NOMO-1 (cell line): ENCODE data around the gene PPARD.
"Not testable (repeated sequence)": the region's sequence is repeated elsewhere in the genome, so short reads cannot be mapped to it uniquely, and the experiment has no call there.

Experiments
- DNase-seq, 2 experiments: peaks; one replicate each; lab custom pipeline; 2025; ENCODE audit not compliant: unreplicated experiment in 2 of 2; lab: John Stamatoyannopoulos, UW

The PPARD gene

GRCh38 chr6:35342258-35343091 is at the start of gene PPARD:
Gene PPARD (plus strand): TSS chr6:35342558. CDS start chr6:35411088, 68,530 bp downstream.
- DNase-seq, result peak; percentile 91 to 97

GRCh38 chr6:35293681-35294080 is 48.7 kb upstream of the PPARD start:
- DNase-seq, result no peak

GRCh38 chr6:35294308-35294945 is 47.9 kb upstream of the PPARD start:
- peak in 1 of 2 experiments; percentile 11 for DNase-seq

GRCh38 chr6:35295036-35295435 is 47.3 kb upstream of the PPARD start:
- DNase-seq, result no peak

- DNase-seq, result no peak
Observed at GRCh38 chr6:35295521-35296315, 46.6 kb upstream of the PPARD start.

GRCh38 chr6:35296931-35297600 is 45.3 kb upstream of the PPARD start:
- no peak for DNase-seq

GRCh38 chr6:35297601-35298481 is 44.5 kb upstream of the PPARD start, which contains the start of gene DEF6:
Gene DEF6 (plus strand): TSS chr6:35297818. CDS start chr6:35297857, 39 bp downstream.
- DNase-seq, result peak; percentile 91 to 93

GRCh38 chr6:35298625-35299140 is 43.7 kb upstream of the PPARD start:
- peak; percentile 7 to 18 for DNase-seq

GRCh38 chr6:35299674-35300073 is 42.7 kb upstream of the PPARD start:
- DNase-seq, result peak; percentile 93 to 94

- no peak for DNase-seq
Observed at GRCh38 chr6:35300848-35301247, 41.5 kb upstream of the PPARD start.

- peak; percentile 81 to 91 for DNase-seq
Observed at GRCh38 chr6:35302604-35303241, 39.6 kb upstream of the PPARD start.

- no peak for DNase-seq
Observed at GRCh38 chr6:35304299-35304698, 38.1 kb upstream of the PPARD start.

GRCh38 chr6:35305117-35305516 is 37.2 kb upstream of the PPARD start:
- DNase-seq, result no peak

GRCh38 chr6:35307138-35307537 is 35.2 kb upstream of the PPARD start:
- not testable (repeated sequence) for DNase-seq

- not testable (repeated sequence) for DNase-seq
Observed at GRCh38 chr6:35308543-35308942, 33.8 kb upstream of the PPARD start.

GRCh38 chr6:35309611-35310264 is 32.6 kb upstream of the PPARD start:
- DNase-seq, result no peak

GRCh38 chr6:35310265-35310831 is 32.0 kb upstream of the PPARD start:
- DNase-seq, result no peak
